ENCODE data around the gene SETD2. TPM values are rescaled to one million over a fixed set of nuclear protein-coding genes. Genes with fewer than 3 reads are reported as not detected.

Gene SETD2
- polyA plus RNA-seq, 1 of the 3 experiments (the other 2 are of a cell fraction) = 12.1 TPM

GRCh38 chr3:47008851-47009224 is 155.1 kb downstream of the SETD2 start (continued):
- TF ChIP-seq NFIC (IDR thresholded peaks at IDR 0.05; ENCODE audit: borderline replicate concordance) = no peak
- TF ChIP-seq TAF1 (IDR thresholded peaks at IDR 0.05; ENCODE audit: borderline replicate concordance, low read depth, low read length) = no peak
- TF ChIP-seq TCF12 (IDR thresholded peaks at IDR 0.05) = no peak
- no peak for TF ChIP-seq ELF1 (IDR thresholded peaks at IDR 0.05)
- no peak for TF ChIP-seq GABPA (IDR thresholded peaks at IDR 0.05; ENCODE audit: low read depth)
- TF ChIP-seq USF1 (IDR thresholded peaks at IDR 0.05; ENCODE audit: borderline replicate concordance, low read depth) = no peak

GRCh38 chr3:47008234-47008796 is 155.6 kb downstream of the SETD2 start:
- TF ChIP-seq TAF1 (IDR thresholded peaks at IDR 0.05; ENCODE audit: borderline replicate concordance, low read depth, low read length) (no peak), NRF1 (IDR thresholded peaks at IDR 0.05; ENCODE audit: low read depth, low read length) (no peak)
- no peaks in the 10 kb centered on the region for H3F3A ChIP-seq (replicated peaks; ENCODE audit: insufficient read depth)
- POLR2A ChIA-PET = no interaction called here
- peak; percentile 23 for DNase-seq
- H3K27me3 ChIP-seq (ENCODE audit: insufficient read depth) = no peaks in the 10 kb centered on the region
- H3K27ac ChIP-seq (ENCODE audit: low read depth in 2 of 2, low read length in 1 of 2) = no peak overlapping the region; a peak in 1 of 4 replicates
- H2AFZ ChIP-seq (ENCODE audit: low read depth) = no peak overlapping the region
- 99% methylated on average over 12 of the region's 13 CpGs for WGBS (ENCODE audit: low lambda C conversion rate)
- no peak overlapping the region; a peak in 1 of 4 replicates for H3K4me3 ChIP-seq (ENCODE audit: low read depth in 2 of 2, low read length in 1 of 2)
- H3K79me2 ChIP-seq (ENCODE audit: insufficient read depth) = no peaks in the 10 kb centered on the region
- no peaks in the 10 kb centered on the region for H4K20me1 ChIP-seq (ENCODE audit: insufficient read depth)
- H3K4me1 ChIP-seq (ENCODE audit: control insufficient read depth in 1 of 2, insufficient read depth in 2 of 2, low read depth in 1 of 2, low read length in 1 of 2) = peaks cover 0 to 15% of the 10 kb centered on the region in 2 experiments; a peak in 1 of 4 replicates
- H3K9me2 ChIP-seq = no peaks in the 10 kb centered on the region
- 0 out of 2 replicates have a peak overlapping the region, but pooled peaks have one; percentile 28 for H3K9ac ChIP-seq
- CTCF ChIA-PET = interaction anchor here (1.2 to 2.8 kb wide), 2 partner anchors 85 to 99 kb away, joined by 3 to 10 read pairs; no protein-coding TSS in a partner anchor
- peak overlapping the region; percentile 89; the same call in 1 of the 2 replicates for H3K4me2 ChIP-seq
- H3K36me3 ChIP-seq (replicated peaks in 1 of 2; ENCODE audit: control insufficient read depth in 1 of 2, insufficient read depth in 2 of 2, low read length in 1 of 2) = peaks cover 0 to 2% of the 10 kb centered on the region in 2 experiments
- H3K9me3 ChIP-seq = no peaks in the 10 kb centered on the region

- H4K20me1 ChIP-seq (ENCODE audit: insufficient read depth) = no peaks in the 10 kb centered on the region
These were observed 156.3 kb downstream of the SETD2 start for GRCh38 chr3:47007482-47008233.

More at GRCh38 chr3:47007482-47008233, 156.3 kb downstream of the SETD2 start:
- Histone ChIP-seq H3K4me2 (no peak overlapping the region), H3K27ac (ENCODE audit: low read depth in 2 of 2, low read length in 1 of 2) (no peak overlapping the region), H3K36me3 (replicated peaks in 1 of 2; ENCODE audit: control insufficient read depth in 1 of 2, insufficient read depth in 2 of 2, low read length in 1 of 2) (peaks cover 0 to 2% of the 10 kb centered on the region in 2 experiments), H3K9ac (no peak overlapping the region), H3K4me1 (ENCODE audit: control insufficient read depth in 1 of 2, insufficient read depth in 2 of 2, low read depth in 1 of 2, low read length in 1 of 2) (peaks cover 0 to 15% of the 10 kb centered on the region in 2 experiments; a peak in 1 of 4 replicates), H3K27me3 (ENCODE audit: insufficient read depth) (no peaks in the 10 kb centered on the region), H3K4me3 (ENCODE audit: low read depth in 2 of 2, low read length in 1 of 2) (no peak overlapping the region), H3F3A (replicated peaks; ENCODE audit: insufficient read depth) (no peaks in the 10 kb centered on the region), H3K9me2 (no peaks in the 10 kb centered on the region), H3K9me3 (no peaks in the 10 kb centered on the region), H2AFZ (ENCODE audit: low read depth) (no peak overlapping the region), H3K79me2 (ENCODE audit: insufficient read depth) (no peaks in the 10 kb centered on the region)
- 94% methylated on average over 7 of the region's 16 CpGs for WGBS (ENCODE audit: low lambda C conversion rate)
- ChIA-PET POLR2A (no interaction called here), CTCF (interaction anchor here (1.0 to 4.7 kb wide), 6 partner anchors 9 to 98 kb away, joined by 3 to 16 read pairs (median 6); partner anchors contain the start of gene NBEAL2)
- peak; percentile 26 for DNase-seq
- TF ChIP-seq RXRA (IDR thresholded peaks at IDR 0.05; ENCODE audit: borderline replicate concordance, low read depth) = no peak
- TF ChIP-seq PBX3 (IDR thresholded peaks at IDR 0.05) = no peak
- TF ChIP-seq CHD2 (IDR thresholded peaks at IDR 0.05; ENCODE audit: low read length, partially characterized antibody) = no peak
- no peak for TF ChIP-seq GATA2 (CRISPR knock-in tag; IDR thresholded peaks at IDR 0.05)
- TF ChIP-seq REST (IDR thresholded peaks at IDR 0.05; ENCODE audit: low read depth, low read length) = no peak
- no peak for TF ChIP-seq FOXM1 (IDR thresholded peaks at IDR 0.05; ENCODE audit: low read depth)
- TF ChIP-seq TCF12 (IDR thresholded peaks at IDR 0.05) = no peak
- TF ChIP-seq FOXJ3 (CRISPR knock-in tag; IDR thresholded peaks at IDR 0.05) = no peak
- no peak for TF ChIP-seq NFIC (IDR thresholded peaks at IDR 0.05; ENCODE audit: borderline replicate concordance)
- TF ChIP-seq MEF2A (IDR thresholded peaks at IDR 0.05; ENCODE audit: borderline replicate concordance, low read depth) = no peak
- TF ChIP-seq RFX5 (IDR thresholded peaks at IDR 0.05; ENCODE audit: low read length) = no peak
